Muscle of back (tissue), 13 donors: Measurements from ENCODE around the gene SPI1. TPM values are rescaled to one million over a fixed set of nuclear protein-coding genes. Genes with fewer than 3 reads are reported as not detected.

Experiments used
- DNase-seq, 3 donors: peaks; one replicate each; pipeline versions ENCODE4 v3.0.0 to v3.0.0-alpha.2; 2013
- long read RNA-seq, 9 donors: transcript quantifications; one replicate each; lab custom pipeline, GENCODE V29; 2026
- polyA plus RNA-seq, 10 donors: library from polyadenylated mRNA; unstranded; fragments of 120-200 nt; gene quantifications; one replicate each; pipeline ENCODE4 v1.2.1, GENCODE V29; 2013; ENCODE audit not compliant: insufficient read length in 10 of 10

Gene SPI1
- polyA plus RNA-seq = 1 to 10 TPM; 4.4 to 8.0 (median 5.4) TPM
- long read RNA-seq, donor 1, partial matches to known transcripts = 0 of 8 reads
- long read RNA-seq, donor 1, other reads (novel, unspliced or antisense) = 0 of 8 reads
- long read RNA-seq, donor 2 = 0 reads
- long read RNA-seq, donor 3 = 0 reads
- long read RNA-seq, donor 4, partial matches to known transcripts = 0 of 1 reads
- long read RNA-seq, donor 4, other reads (novel, unspliced or antisense) = 0 of 1 reads
- long read RNA-seq, donor 5, transcript SPI1-202 (5 exons, 1,403 nt) = major isoform, 6 of 7 reads
- long read RNA-seq, donor 5, partial matches to known transcripts = 0 of 7 reads
- long read RNA-seq, donor 5, other reads (novel, unspliced or antisense) = 0 of 7 reads
- long read RNA-seq, donor 6, partial matches to known transcripts = 0 of 2 reads
- long read RNA-seq, donor 6, other reads (novel, unspliced or antisense) = 0 of 2 reads
- long read RNA-seq, donor 7, partial matches to known transcripts = 0 of 3 reads
- long read RNA-seq, donor 7, other reads (novel, unspliced or antisense) = 0 of 3 reads
- long read RNA-seq, donor 8, partial matches to known transcripts = 0 of 3 reads
- long read RNA-seq, donor 8, other reads (novel, unspliced or antisense) = 0 of 3 reads
- long read RNA-seq, donor 9, partial matches to known transcripts = 0 of 2 reads
- long read RNA-seq, donor 9, other reads (novel, unspliced or antisense) = 0 of 2 reads

- DNase-seq = peak in 1 of 3 donors; percentile 48
Observed at GRCh38 chr11:47378010-47378835, at the start of gene SPI1. Gene SPI1 (minus strand): TSS chr11:47378547. CDS start chr11:47378353, 194 bp downstream.

DNA sequence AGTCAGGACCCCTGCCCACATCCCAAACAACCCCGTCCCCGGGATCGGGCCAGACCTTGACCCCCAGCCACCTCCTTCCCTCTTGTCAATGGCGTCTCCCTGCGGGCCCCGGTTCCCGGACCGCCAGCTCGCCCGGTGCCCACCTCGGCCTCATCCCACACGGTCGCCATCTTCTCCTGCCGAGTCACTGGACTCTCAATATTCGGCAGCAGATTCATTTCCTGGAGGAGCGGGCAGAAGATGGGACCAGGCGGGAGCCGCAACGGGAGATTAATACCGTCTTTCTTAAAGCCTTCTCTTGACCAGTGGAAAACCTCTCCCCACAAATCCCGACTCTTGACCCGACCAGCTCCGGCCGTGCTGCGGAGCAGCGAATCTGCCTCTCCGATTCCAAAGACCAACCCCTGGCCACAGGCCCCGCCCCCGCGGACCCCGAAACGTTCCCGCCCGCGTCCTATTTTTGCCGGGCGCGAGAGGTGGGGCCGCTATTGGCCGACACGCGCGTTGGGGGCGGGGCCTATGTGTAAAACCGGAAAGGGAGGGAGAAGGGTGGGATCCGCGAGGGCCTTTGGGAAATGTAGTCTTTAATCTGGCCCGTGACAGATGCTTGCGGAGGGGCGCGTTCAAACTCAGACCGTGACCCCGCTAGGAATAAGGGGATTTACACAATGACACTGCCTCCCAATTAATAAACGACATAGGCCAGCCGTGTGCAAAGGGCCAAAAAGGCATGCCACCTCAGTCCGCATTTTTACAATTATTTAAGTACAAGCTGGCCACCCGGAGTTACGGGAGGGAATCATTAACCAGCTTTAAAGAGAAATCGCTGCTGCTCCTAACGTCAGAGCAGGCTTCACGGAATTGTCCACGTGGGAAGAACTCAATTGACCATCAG lies 48.0 kb upstream of the SPI1 start, which contains the start of gene PSMC3:
PSMC3 (minus strand) TSS at position 378 of the 895 bp plus-strand sequence; CDS start at position 218, 160 bp downstream.
- DNase-seq = peak; percentile 98 to 99 (median 99)

- no peak for DNase-seq
Observed at GRCh38 chr11:47425611-47426010, 47.3 kb upstream of the SPI1 start.

DNA sequence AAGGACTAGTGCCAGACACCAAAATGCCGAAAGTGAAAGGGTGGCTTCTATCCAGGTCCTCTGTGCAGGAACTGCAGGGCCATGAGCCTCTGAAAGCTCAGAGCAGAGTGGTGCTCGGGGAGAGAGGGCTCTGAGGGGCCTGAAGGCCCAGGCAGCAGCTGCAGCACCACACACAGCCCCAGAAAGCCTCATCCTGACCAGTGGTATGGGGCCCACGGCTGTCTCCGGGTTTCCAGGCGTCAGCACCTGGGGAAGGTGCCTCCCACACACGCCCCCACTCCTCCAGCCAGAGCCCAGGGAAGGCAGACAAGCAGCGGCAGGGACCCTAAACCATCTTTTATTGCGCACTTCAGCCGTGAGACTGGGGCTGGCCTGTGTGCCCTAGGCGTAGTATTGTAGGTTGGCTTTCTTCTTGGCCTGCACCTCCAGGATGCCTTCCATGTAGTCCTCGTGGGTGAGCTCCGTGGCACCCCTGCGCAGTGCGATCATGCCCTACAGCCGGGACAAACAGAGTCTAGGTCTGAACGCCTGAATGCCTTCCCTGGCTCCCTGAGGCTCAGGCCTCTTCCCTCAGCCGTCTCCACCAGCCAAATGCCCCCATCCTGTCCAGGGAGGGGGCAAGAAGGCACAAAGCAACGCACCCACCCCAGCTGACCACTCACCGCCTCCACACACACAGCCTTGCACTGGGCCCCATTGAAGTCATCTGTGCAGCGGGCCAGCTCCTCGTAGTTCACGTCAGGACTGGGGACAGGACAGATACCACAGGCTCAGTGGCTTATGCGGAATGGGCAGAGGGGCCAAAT lies 40.3 kb upstream of the SPI1 start:
- DNase-seq = no peak

DNA sequence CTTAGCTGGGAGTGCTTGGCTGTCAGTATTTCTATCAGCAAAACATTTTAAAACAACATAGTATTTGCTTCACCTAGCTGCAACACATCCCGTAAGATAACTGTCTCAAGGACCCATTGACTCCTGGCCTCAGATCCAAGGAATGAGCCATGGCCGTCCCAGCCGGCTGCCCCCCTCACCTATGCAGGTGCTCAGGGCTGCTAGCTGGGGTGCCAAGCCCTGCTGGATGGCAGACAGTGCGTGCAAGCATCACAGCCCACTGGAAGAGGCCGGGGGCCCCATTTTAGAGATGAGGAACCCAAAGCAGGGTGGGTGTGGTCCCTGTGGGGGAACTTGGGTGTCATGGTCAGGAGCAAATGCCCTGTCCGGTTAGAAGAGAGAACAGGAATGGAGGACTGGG lies 39.4 kb upstream of the SPI1 start:
- no peak for DNase-seq

GRCh38 chr11:47415949-47416472 lies 37.7 kb upstream of the SPI1 start:
- DNase-seq = peak; percentile 89 to 92 (median 90)

DNA sequence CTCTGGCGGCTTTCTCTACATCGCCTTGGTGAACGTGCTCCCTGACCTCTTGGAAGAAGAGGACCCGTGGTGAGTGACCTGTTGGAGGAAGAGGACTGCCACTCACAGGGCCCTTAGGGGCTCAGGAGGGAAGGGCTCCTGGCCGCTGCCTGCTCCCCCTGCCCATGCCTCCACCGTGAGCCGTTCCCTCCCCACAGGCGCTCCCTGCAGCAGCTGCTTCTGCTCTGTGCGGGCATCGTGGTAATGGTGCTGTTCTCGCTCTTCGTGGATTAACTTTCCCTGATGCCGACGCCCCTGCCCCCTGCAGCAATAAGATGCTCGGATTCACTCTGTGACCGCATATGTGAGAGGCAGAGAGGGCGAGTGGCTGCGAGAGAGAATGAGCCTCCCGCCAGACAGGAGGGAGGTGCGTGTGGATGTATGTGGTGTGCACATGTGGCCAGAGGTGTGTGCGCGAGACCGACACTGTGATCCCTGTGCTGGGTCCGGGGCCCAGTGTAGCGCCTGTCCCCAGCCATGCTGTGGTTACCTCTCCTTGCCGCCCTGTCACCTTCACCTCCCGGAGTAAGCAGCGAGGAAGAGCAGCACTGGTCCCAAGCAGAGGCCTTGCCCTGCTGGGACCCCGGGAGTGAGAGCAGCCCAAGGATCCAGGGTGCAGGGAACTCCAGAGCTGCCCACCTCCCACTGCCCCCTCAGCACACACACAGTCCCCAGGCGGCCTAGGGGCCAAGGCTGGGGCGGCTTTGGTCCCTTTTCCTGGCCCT lies 36.9 kb upstream of the SPI1 start:
- DNase-seq = peak in 1 of 3 donors; percentile 42

DNA sequence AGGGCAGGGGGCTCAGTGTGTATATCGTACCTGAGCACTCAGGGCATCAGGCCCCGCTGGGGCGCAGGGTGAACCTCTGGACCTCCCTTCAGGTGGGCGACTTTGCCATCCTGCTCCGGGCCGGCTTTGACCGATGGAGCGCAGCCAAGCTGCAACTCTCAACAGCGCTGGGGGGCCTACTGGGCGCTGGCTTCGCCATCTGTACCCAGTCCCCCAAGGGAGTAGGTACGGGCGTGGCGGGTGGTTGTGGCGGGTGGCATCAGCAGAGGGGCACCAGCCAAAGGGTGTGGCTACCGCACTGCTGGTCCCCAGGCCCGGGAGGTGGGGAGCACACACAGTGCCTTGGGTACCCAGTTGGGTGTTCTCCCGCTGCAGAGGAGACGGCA lies 36.3 kb upstream of the SPI1 start:
- DNase-seq = no peak

GRCh38 chr11:47413908-47414684 lies 35.7 kb upstream of the SPI1 start:
- DNase-seq = peak in 1 of 3 donors; percentile 59

- DNase-seq = peak in 1 of 3 donors; percentile 20
Observed at GRCh38 chr11:47413351-47413750, 35.0 kb upstream of the SPI1 start.

DNA sequence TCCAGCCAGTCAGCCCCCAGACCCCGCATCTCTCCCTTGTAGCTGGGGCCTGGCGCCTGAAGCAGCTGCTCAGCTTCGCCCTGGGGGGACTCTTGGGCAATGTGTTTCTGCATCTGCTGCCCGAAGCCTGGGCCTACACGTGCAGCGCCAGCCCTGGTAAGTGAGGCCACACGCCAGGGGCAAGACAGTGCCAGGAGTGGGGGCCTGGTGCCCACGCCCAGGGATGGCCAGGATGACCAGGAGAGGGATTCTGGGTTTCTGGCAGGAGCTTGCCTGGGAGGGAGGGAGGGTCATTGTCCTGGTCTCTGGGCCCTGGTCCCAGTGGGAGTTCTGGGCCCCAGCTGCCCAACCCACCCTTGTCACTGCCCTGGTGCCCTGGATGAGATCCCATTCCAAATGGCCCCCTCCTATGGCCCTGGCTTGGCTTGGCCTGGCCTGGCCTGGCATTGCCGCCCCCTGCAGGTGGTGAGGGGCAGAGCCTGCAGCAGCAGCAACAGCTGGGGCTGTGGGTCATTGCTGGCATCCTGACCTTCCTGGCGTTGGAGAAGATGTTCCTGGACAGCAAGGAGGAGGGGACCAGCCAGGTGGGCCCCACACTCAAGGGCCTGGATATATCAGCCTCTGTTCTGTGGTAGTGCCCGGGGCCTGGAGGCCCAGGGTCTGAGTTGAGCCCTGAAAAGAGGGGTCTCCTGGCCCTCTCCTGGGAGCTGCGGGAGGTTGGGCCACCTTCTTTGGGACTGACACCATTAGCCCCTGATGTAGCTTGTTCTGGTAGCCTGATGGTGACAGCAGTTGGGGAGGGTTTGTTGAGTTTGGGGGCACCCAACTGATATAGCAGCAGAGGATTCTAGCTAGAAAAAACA lies 33.8 kb upstream of the SPI1 start:
- peak in 2 of 3 donors; percentile 24 to 59 for DNase-seq

GRCh38 chr11:47410370-47411264 lies 32.3 kb upstream of the SPI1 start:
- peak in 1 of 3 donors; percentile 5 for DNase-seq

DNA sequence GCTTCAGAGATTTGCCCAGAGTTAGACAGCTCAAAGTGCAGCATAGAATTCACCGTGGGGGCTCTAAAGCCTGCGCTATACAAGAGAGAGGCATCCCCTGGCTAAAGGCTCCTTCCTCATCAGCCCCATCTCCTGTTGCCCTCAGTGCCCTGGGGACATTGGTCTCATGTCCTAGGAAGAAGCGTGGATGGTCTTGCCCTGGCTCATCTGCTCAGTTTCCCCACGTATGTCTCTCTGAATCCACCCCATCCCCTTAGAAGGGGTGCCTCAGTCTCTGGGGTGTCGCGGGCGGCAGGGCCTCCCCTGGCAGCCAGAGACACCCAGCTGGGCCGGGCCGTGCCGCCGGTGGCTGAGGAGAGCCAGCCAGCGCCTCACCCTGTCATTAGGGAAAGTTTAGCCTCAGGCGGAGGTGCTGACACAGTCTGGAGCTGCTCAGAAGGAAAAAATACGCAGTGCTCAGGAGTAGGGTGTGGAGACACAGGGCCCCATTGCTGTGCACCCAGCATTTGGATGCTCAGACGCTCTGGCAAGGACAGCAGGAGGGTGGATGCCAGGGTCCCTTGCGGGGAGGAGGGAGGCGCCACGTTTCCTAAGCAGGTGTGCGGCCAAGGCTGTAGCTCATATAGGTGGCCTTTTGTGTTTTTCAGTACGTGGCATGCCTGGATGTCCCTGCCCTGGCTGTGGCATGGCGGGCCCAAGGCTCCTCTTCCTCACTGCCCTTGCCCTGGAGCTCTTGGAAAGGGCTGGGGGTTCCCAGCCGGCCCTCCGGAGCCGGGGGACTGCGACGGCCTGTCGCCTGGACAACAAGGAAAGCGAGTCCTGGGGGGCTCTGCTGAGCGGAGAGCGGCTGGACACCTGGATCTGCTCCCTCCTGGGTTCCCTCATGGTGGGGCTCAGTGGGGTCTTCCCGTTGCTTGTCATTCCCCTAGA lies 31.4 kb upstream of the SPI1 start:
- DNase-seq = peak in 1 of 3 donors; percentile 11

DNA sequence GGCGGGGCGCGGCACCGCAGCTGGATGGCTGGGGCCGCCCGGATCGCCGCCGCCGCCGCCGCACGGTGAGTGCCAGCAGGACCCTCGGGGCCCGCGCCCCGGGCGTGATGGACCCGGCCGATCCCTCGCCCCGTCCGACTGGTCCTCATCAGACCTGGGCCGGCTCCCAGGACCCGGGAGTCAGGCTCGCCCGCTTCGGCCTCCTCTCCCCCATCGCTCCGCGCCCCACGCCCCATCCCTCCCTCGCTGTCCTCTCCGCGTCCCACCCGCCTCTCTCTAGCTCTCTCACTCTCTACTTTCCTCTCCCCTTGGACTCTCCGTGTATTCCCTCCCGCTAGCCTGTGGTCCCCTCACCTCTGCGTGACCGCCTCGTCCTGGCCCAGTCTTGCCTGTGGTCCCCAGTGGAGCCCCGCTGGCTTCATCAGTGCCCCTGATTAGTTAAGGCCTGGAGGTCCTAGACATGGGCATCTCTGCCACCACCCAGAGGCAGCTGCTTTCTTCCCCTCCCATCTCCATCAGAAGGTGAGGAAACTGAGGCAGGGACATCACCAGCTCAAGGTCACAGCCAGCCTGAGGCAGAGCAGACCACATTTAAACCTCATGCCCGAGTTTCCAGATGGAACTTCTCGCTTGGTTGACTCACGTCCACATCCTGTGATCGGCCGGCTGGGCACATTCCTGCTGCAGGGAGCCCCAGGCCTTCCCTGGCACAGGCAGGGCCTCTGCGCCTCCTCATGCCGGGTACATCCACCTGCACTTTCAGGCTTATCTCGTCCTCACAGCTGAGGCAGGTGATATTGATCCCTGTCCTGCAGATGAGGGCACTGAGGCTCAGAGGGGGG lies 30.5 kb upstream of the SPI1 start:
- peak in 2 of 3 donors; percentile 47 to 84 for DNase-seq
